ENCODE results near the gene PUDP. TPM values are rescaled to one million over a fixed set of nuclear protein-coding genes. Genes with fewer than 3 reads are reported as not detected.

The PUDP gene
- total RNA-seq, 1 donor from 2014 or later = 20.8 TPM

- no peak for DNase-seq
These were observed 1.1 kb downstream of the PUDP start for GRCh38 chrX:7146703-7147412.

GRCh38 chrX:7146020-7146702 lies 1.8 kb downstream of the PUDP start:
- no peak for DNase-seq

- no peak for DNase-seq
These were observed 2.5 kb downstream of the PUDP start for GRCh38 chrX:7145454-7145853.

GRCh38 chrX:7143941-7144525 lies 3.9 kb downstream of the PUDP start:
- DNase-seq = no peak

- no peak for DNase-seq
These were observed 4.9 kb downstream of the PUDP start for GRCh38 chrX:7143076-7143475.

- no peak for DNase-seq
These were observed 8.5 kb downstream of the PUDP start for GRCh38 chrX:7139202-7140081.

- DNase-seq = no peak
These were observed 13.0 kb downstream of the PUDP start for GRCh38 chrX:7134981-7135380.

GRCh38 chrX:7133050-7133440 lies 14.9 kb downstream of the PUDP start:
- DNase-seq = no peak

- DNase-seq = peak; percentile 56
These were observed 15.5 kb downstream of the PUDP start for GRCh38 chrX:7132335-7133049.

GRCh38 chrX:7131621-7132020 lies 16.3 kb downstream of the PUDP start:
- DNase-seq = no peak

- peak; percentile 53 for DNase-seq
These were observed 20.9 kb downstream of the PUDP start for GRCh38 chrX:7127056-7127455.

- DNase-seq = no peak
These were observed 27.1 kb downstream of the PUDP start for GRCh38 chrX:7120878-7121219.

GRCh38 chrX:7119950-7120877 lies 27.7 kb downstream of the PUDP start:
- DNase-seq = peak; percentile 26

- no peak for DNase-seq
These were observed 30.4 kb downstream of the PUDP start for GRCh38 chrX:7117587-7117986.

- DNase-seq = no peak
These were observed 31.9 kb downstream of the PUDP start for GRCh38 chrX:7116081-7116480.

- DNase-seq = peak; percentile 31
These were observed 32.4 kb downstream of the PUDP start for GRCh38 chrX:7115557-7115956.

- DNase-seq = no peak
These were observed 35.9 kb downstream of the PUDP start for GRCh38 chrX:7112071-7112470.

- DNase-seq = no peak
These were observed 36.4 kb downstream of the PUDP start for GRCh38 chrX:7111518-7111917.

- no peak for DNase-seq
These were observed 37.1 kb downstream of the PUDP start for GRCh38 chrX:7110821-7111276.

GRCh38 chrX:7109838-7110793 lies 37.8 kb downstream of the PUDP start:
- DNase-seq = peak; percentile 35

Data from tongue (tissue), 2 donors.